Astrocyte (in vitro differentiated cells and primary cell): ENCODE results near the gene TNIK. TPM values are rescaled to one million over a fixed set of nuclear protein-coding genes. Genes with fewer than 3 reads are reported as not detected.

Experiments
- DNase-seq: peaks from one replicate; pipeline ENCODE4 v3.0.0-alpha.2; 2010; ENCODE audit warnings: low read depth
- FAIRE-seq: peaks from 2 replicates; lab custom pipeline; 2011; peaks lifted over from hg19 to GRCh38; lab: Jason Lieb, UNC
- H2AFZ ChIP-seq: 2 replicates; pipeline ENCODE4 v1.6.0; 2012; ENCODE audit warnings: low read depth, low read length, inconsistent platforms
- H3K27ac ChIP-seq: 2 replicates; pipeline ENCODE4 v1.5.1; 2011; ENCODE audit warnings: low read depth, low read length, inconsistent platforms
- H3K27me3 ChIP-seq: 2 replicates; pipeline ENCODE4 v1.6.0; 2011; ENCODE audit warnings: low read length, inconsistent platforms; ENCODE audit not compliant: insufficient read depth
- H3K36me3 ChIP-seq: 2 replicates; pipeline ENCODE4 v1.5.1; 2011; ENCODE audit warnings: low read length, inconsistent platforms; ENCODE audit not compliant: insufficient read depth
- H3K4me1 ChIP-seq: 2 replicates; pipeline ENCODE4 v1.5.1; 2011; ENCODE audit warnings: low read length, inconsistent platforms; ENCODE audit not compliant: insufficient read depth
- H3K4me2 ChIP-seq: 2 replicates; pipeline ENCODE4 v1.6.0; 2012; ENCODE audit warnings: low read length, inconsistent platforms
- H3K4me3 ChIP-seq: 2 replicates; pipeline ENCODE4 v1.5.1; 2011; ENCODE audit warnings: low read depth, mild to moderate bottlenecking, low read length, inconsistent platforms; ENCODE audit not compliant: insufficient read depth
- H3K79me2 ChIP-seq: 2 replicates; pipeline ENCODE4 v1.6.0; 2012; ENCODE audit warnings: mild to moderate bottlenecking, low read length, inconsistent platforms; ENCODE audit not compliant: insufficient read depth
- H3K9ac ChIP-seq: 2 replicates; pipeline ENCODE4 v1.6.0; 2012; ENCODE audit warnings: mild to moderate bottlenecking, low read length, inconsistent platforms
- H3K9me3 ChIP-seq: 2 replicates; pipeline ENCODE4 v1.5.1; 2012; ENCODE audit warnings: low read depth, mild to moderate bottlenecking, low read length, inconsistent platforms; ENCODE audit not compliant: insufficient read depth
- H4K20me1 ChIP-seq: 2 replicates; pipeline ENCODE4 v1.6.0; 2012; ENCODE audit warnings: low read length, inconsistent platforms; ENCODE audit not compliant: insufficient read depth
- H3K27ac Mint-ChIP-seq: one replicate; pipeline ENCODE4 v1.8.0; 2021; ENCODE audit warnings: mild to moderate bottlenecking, mixed read lengths; ENCODE audit not compliant: unreplicated experiment
- H3K27me3 Mint-ChIP-seq: one replicate; pipeline ENCODE4 v1.8.0; 2021; ENCODE audit warnings: low read depth, mixed read lengths; ENCODE audit not compliant: unreplicated experiment
- H3K36me3 Mint-ChIP-seq: one replicate; pipeline ENCODE4 v1.8.0; 2021; ENCODE audit warnings: low read depth, mixed read lengths; ENCODE audit not compliant: unreplicated experiment
- H3K4me1 Mint-ChIP-seq: one replicate; pipeline ENCODE4 v1.8.0; 2021; ENCODE audit warnings: low read depth, mixed read lengths; ENCODE audit not compliant: unreplicated experiment
- H3K4me3 Mint-ChIP-seq: one replicate; pipeline ENCODE4 v1.8.0; 2021; ENCODE audit warnings: mild to moderate bottlenecking, moderate library complexity, mixed read lengths; ENCODE audit not compliant: unreplicated experiment
- H3K9me3 Mint-ChIP-seq: one replicate; pipeline ENCODE4 v1.8.0; 2021; ENCODE audit warnings: mild to moderate bottlenecking, mixed read lengths; ENCODE audit not compliant: unreplicated experiment
- CTCF ChIP-seq: IDR thresholded peaks from 2 replicates; pipeline ENCODE4 v1.5.1; 2011; ENCODE audit warnings: low read depth, mild to moderate bottlenecking, inconsistent platforms, low read length, moderate library complexity; ENCODE audit not compliant: insufficient read depth
- EZH2 ChIP-seq: IDR thresholded peaks from 2 replicates; pipeline ENCODE4 v1.6.1; 2012; ENCODE audit warnings: mild to moderate bottlenecking, low read length, inconsistent platforms; ENCODE audit not compliant: insufficient read depth
- total RNA-seq: library from RNA; stranded (reverse); gene quantifications from 2 replicates; pipeline ENCODE4 v1.2.1, GENCODE V29; 2021

Gene TNIK
- total RNA-seq, 1 donor from 2014 or later = 70.0 TPM

GRCh38 chr3:171230865-171231264 is 229.3 kb downstream of the TNIK start:
- TF ChIP-seq EZH2 = no peak
- no peak for TF ChIP-seq CTCF
- Mint-ChIP-seq H3K27ac (no peak overlapping the region), H3K36me3 (peaks cover 17% of the 10 kb centered on the region), H3K4me1 (peaks cover 19% of the 10 kb centered on the region), H3K9me3 (peaks cover 2% of the 10 kb centered on the region), H3K4me3 (no peak overlapping the region), H3K27me3 (no peaks in the 10 kb centered on the region)
- Histone ChIP-seq H2AFZ (no peak overlapping the region), H3K27ac (no peak overlapping the region), H3K9ac (no peak overlapping the region), H3K4me3 (no peak overlapping the region), H3K4me1 (no peaks in the 10 kb centered on the region), H3K36me3 (no peaks in the 10 kb centered on the region), H3K27me3 (no peaks in the 10 kb centered on the region), H3K79me2 (peaks cover 3% of the 10 kb centered on the region), H4K20me1 (no peaks in the 10 kb centered on the region), H3K9me3 (peaks cover 4% of the 10 kb centered on the region), H3K4me2 (no peak overlapping the region)
- FAIRE-seq (no peak), DNase-seq (no peak)

- FAIRE-seq = no peak
Observed at GRCh38 chr3:171229173-171229572, 231.0 kb downstream of the TNIK start.

More at GRCh38 chr3:171229173-171229572, 231.0 kb downstream of the TNIK start:
- Histone ChIP-seq H3K79me2 (peaks cover 3% of the 10 kb centered on the region), H3K36me3 (no peaks in the 10 kb centered on the region), H3K9me3 (peaks cover 4% of the 10 kb centered on the region), H3K9ac (no peak overlapping the region), H3K4me2 (no peak overlapping the region), H3K27ac (no peak overlapping the region), H3K4me1 (peaks cover 5% of the 10 kb centered on the region), H3K27me3 (no peaks in the 10 kb centered on the region), H4K20me1 (no peaks in the 10 kb centered on the region), H3K4me3 (no peak overlapping the region), H2AFZ (no peak overlapping the region)
- Mint-ChIP-seq H3K27ac (no peak overlapping the region), H3K27me3 (no peaks in the 10 kb centered on the region), H3K9me3 (peaks cover 2% of the 10 kb centered on the region), H3K36me3 (peaks cover 21% of the 10 kb centered on the region), H3K4me3 (no peak overlapping the region), H3K4me1 (peaks cover 13% of the 10 kb centered on the region)
- TF ChIP-seq CTCF (no peak), EZH2 (no peak)
- DNase-seq = no peak
